PC-9 (cell line): ENCODE data around the gene ACTBL2.

ENCODE experiments used
- CTCF ChIP-seq: fragments of 200-600 bp; sonication (generic); conservative IDR thresholded peaks from 2 replicates; pipeline ENCODE4 v1.6.1; 2017; ENCODE audit warnings: mixed run types, antibody characterized with exemption, mild to moderate bottlenecking, moderate library complexity
- EZH2 ChIP-seq: fragments of 200-600 bp; sonication (generic); IDR thresholded peaks from 2 replicates; pipeline ENCODE4 v1.8.0; 2017; ENCODE audit warnings: antibody characterized with exemption, low read depth

- TF ChIP-seq CTCF = no peak
- TF ChIP-seq EZH2 = no peak
Measured at GRCh38 chr5:57491369-57491965, 8.9 kb upstream of the ACTBL2 start.
